Dermis blood vessel endothelial cell (primary cell): Measurements from ENCODE around the gene FLG. TPM values are rescaled to one million over a fixed set of nuclear protein-coding genes. Genes with fewer than 3 reads are reported as not detected.
"Not testable (repeated sequence)": the region's sequence is repeated elsewhere in the genome, so short reads cannot be mapped to it uniquely, and the experiment has no call there.

Source experiments
- DNase-seq: peaks from one replicate; pipeline ENCODE4 v3.0.0; 2010
- total RNA-seq: library from RNA; depleted of rRNA; stranded (reverse); fragments of >200 nt; gene quantifications from 2 replicates; pipeline ENCODE4 v1.2.3, GENCODE V29; 2014

The FLG gene
- under 0.01 and 0.05 TPM in 2 replicates for total RNA-seq

- DNase-seq = no peak
These were observed at the start of gene FLG for GRCh38 chr1:152325111-152325510. FLG (minus strand) TSS chr1:152325239; CDS start chr1:152315456, 9,783 bp downstream.

- no peak for DNase-seq
These were observed 49.4 kb upstream of the FLG start for GRCh38 chr1:152374451-152374850.

GRCh38 chr1:152372672-152373071, 47.6 kb upstream of the FLG start:
- DNase-seq = no peak

GRCh38 chr1:152367436-152367835, 42.4 kb upstream of the FLG start:
- no peak for DNase-seq

GRCh38 chr1:152359906-152360305, 34.9 kb upstream of the FLG start, which contains the start of gene FLG2:
FLG2 (minus strand) TSS chr1:152360006; CDS start chr1:152358884, 1,122 bp downstream.
- no peak for DNase-seq

GRCh38 chr1:152356736-152357135, 31.7 kb upstream of the FLG start:
- DNase-seq = no peak

- DNase-seq = no peak
These were observed 24.6 kb upstream of the FLG start for GRCh38 chr1:152349611-152350010.

GRCh38 chr1:152348447-152348846, 23.4 kb upstream of the FLG start:
- DNase-seq = peak; percentile 1

GRCh38 chr1:152347116-152347728, 22.2 kb upstream of the FLG start:
- peak; percentile 79 for DNase-seq

- no peak for DNase-seq
These were observed 19.4 kb upstream of the FLG start for GRCh38 chr1:152344438-152344837.

- peak; percentile 25 for DNase-seq
These were observed 18.0 kb upstream of the FLG start for GRCh38 chr1:152343006-152343405.

GRCh38 chr1:152335399-152335798, 10.4 kb upstream of the FLG start:
- DNase-seq = no peak

- no peak for DNase-seq
These were observed 3.9 kb upstream of the FLG start for GRCh38 chr1:152328801-152329391.

GRCh38 chr1:152313970-152314369, 11.1 kb downstream of the FLG start:
- DNase-seq = no peak

GRCh38 chr1:152313319-152313801, 11.7 kb downstream of the FLG start:
- DNase-seq = no peak

- not testable (repeated sequence) for DNase-seq
These were observed 12.9 kb downstream of the FLG start for GRCh38 chr1:152312169-152312568.

GRCh38 chr1:152309955-152310354, 15.1 kb downstream of the FLG start:
- DNase-seq = no peak

GRCh38 chr1:152309320-152309901, 15.6 kb downstream of the FLG start:
- DNase-seq = not testable (repeated sequence)

GRCh38 chr1:152308758-152309157, 16.3 kb downstream of the FLG start:
- not testable (repeated sequence) for DNase-seq

- DNase-seq = not testable (repeated sequence)
These were observed 17.1 kb downstream of the FLG start for GRCh38 chr1:152307970-152308369.

- not testable (repeated sequence) for DNase-seq
These were observed 18.9 kb downstream of the FLG start for GRCh38 chr1:152306123-152306522.

GRCh38 chr1:152304773-152305172, 20.3 kb downstream of the FLG start:
- DNase-seq = not testable (repeated sequence)

GRCh38 chr1:152303139-152303872, 21.7 kb downstream of the FLG start:
- not testable (repeated sequence) for DNase-seq
